Measurements from ENCODE around the gene IFITM5. TPM values are rescaled to one million over a fixed set of nuclear protein-coding genes. Genes with fewer than 3 reads are reported as not detected.
A peak's percentile ranks its signal among the peaks of the same experiment; 100 is the strongest.

The IFITM5 gene
- total RNA-seq, 4 donors from 2014 or later = not detected

GRCh38 chr11:299951-300735, 817 bp upstream of the IFITM5 start:
- 20% methylated on average over 15 of the region's 20 CpGs for WGBS
- H3K36me3 ChIP-seq = no peaks in the 10 kb centered on the region
- TF ChIP-seq POLR2AphosphoS5 (IDR thresholded peaks at IDR 0.05) = no peak
- TF ChIP-seq EP300 (IDR thresholded peaks at IDR 0.05) = no peak
- TF ChIP-seq POLR2A (IDR thresholded peaks at IDR 0.05) = no peak
- TF ChIP-seq, protein P1, sequence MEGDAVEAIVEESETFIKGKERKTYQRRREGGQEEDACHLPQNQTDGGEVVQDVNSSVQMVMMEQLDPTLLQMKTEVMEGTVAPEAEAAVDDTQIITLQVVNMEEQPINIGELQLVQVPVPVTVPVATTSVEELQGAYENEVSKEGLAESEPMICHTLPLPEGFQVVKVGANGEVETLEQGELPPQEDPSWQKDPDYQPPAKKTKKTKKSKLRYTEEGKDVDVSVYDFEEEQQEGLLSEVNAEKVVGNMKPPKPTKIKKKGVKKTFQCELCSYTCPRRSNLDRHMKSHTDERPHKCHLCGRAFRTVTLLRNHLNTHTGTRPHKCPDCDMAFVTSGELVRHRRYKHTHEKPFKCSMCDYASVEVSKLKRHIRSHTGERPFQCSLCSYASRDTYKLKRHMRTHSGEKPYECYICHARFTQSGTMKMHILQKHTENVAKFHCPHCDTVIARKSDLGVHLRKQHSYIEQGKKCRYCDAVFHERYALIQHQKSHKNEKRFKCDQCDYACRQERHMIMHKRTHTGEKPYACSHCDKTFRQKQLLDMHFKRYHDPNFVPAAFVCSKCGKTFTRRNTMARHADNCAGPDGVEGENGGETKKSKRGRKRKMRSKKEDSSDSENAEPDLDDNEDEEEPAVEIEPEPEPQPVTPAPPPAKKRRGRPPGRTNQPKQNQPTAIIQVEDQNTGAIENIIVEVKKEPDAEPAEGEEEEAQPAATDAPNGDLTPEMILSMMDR (IDR thresholded peaks at IDR 0.05) = no peak
- no peak overlapping the region for H3K27ac ChIP-seq
- H3K27me3 ChIP-seq = peaks cover 17% of the 10 kb centered on the region
- H3K4me1 ChIP-seq = peaks cover 13% of the 10 kb centered on the region
- no peaks in the 10 kb centered on the region for H3K9me3 ChIP-seq
- DNase-seq (ENCODE audit: low spot score in 2 of 2) = peak in 1 of 2 donors; percentile 62
- no peak overlapping the region for H3K4me3 ChIP-seq

DNA sequence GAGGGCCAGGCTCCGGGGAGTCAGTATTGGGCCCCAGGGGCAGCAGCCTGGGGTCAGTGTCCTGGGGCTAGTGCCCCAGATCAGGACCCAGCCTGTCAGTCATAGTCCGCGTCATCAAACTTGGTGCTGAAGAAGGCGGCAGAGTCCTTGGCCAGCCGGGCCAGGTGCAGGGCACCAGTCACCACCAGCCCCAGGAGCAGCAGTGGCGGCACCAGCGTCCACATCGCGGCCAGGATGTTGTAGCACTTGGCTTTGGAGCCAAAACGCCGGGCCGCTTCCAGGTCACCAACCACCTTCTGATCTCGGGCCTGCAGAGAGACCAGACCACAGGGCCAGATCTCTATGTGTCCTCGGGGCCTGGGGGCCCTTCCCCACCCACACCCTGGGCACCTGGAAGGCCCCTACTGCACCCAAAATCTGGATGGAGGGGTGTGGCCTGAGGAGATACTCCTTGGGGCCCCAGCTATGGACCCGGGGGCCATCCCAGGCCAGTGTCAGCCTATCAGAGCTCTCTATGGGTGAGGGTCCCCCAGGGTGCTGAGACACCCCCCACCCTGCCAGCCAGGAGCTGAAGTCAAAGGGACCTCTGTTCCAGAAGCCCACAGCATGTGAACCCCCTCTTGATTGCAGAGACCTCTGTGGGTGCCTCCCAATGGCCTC, 790 bp downstream of the IFITM5 start:
- peak; percentile 70 to 73 for DNase-seq (ENCODE audit: low spot score in 2 of 2)
- WGBS = 96% methylated on average over 3 of the region's 15 CpGs
- Histone ChIP-seq H3K4me3 (no peak overlapping the region), H3K27ac (peak overlapping the region; percentile 55), H3K9me3 (no peaks in the 10 kb centered on the region), H3K27me3 (peaks cover 17% of the 10 kb centered on the region), H3K4me1 (peaks cover 13% of the 10 kb centered on the region), H3K36me3 (peaks cover 4% of the 10 kb centered on the region)
- TF ChIP-seq POLR2A (IDR thresholded peaks at IDR 0.05) (no peak), EP300 (IDR thresholded peaks at IDR 0.05) (no peak), POLR2AphosphoS5 (IDR thresholded peaks at IDR 0.05) (no peak)
- TF ChIP-seq, protein P1 (IDR thresholded peaks at IDR 0.05) = no peak

- Histone ChIP-seq H3K27ac (peak overlapping the region; percentile 55), H3K27me3 (peaks cover 17% of the 10 kb centered on the region), H3K4me1 (peaks cover 13% of the 10 kb centered on the region), H3K36me3 (peaks cover 4% of the 10 kb centered on the region), H3K9me3 (no peaks in the 10 kb centered on the region), H3K4me3 (no peak overlapping the region)
- DNase-seq (ENCODE audit: low spot score in 2 of 2) = peak; percentile 79 to 80
- peak in 1 of 3 donors; percentile 21 for TF ChIP-seq POLR2AphosphoS5 (IDR thresholded peaks at IDR 0.05)
- no peak for TF ChIP-seq EP300 (IDR thresholded peaks at IDR 0.05)
- 54% methylated on average over 20 of the region's 26 CpGs for WGBS
These were observed 1.5 kb downstream of the IFITM5 start for GRCh38 chr11:297586-298405.

GRCh38 chr11:297051-297585, 2.2 kb downstream of the IFITM5 start:
- TF ChIP-seq POLR2AphosphoS5 (IDR thresholded peaks at IDR 0.05) (no peak), POLR2A (IDR thresholded peaks at IDR 0.05) (no peak), EP300 (IDR thresholded peaks at IDR 0.05) (no peak)
- TF ChIP-seq, protein P1 (IDR thresholded peaks at IDR 0.05) = no peak

More at GRCh38 chr11:297051-297585, 2.2 kb downstream of the IFITM5 start:
- H3K36me3 ChIP-seq = peaks cover 7% of the 10 kb centered on the region
- no peaks in the 10 kb centered on the region for H3K9me3 ChIP-seq
- DNase-seq (ENCODE audit: low spot score in 2 of 2) = no peak
- no peak overlapping the region for H3K27ac ChIP-seq
- H3K27me3 ChIP-seq = peaks cover 17% of the 10 kb centered on the region
- no peak overlapping the region for H3K4me3 ChIP-seq
- 40% methylated on average over 9 of the region's 13 CpGs for WGBS
- H3K4me1 ChIP-seq = peaks cover 13% of the 10 kb centered on the region

Measured in suprapubic skin (tissue), 4 donors.